ENCODE results near the gene CREB1.

Gene CREB1

DNA sequence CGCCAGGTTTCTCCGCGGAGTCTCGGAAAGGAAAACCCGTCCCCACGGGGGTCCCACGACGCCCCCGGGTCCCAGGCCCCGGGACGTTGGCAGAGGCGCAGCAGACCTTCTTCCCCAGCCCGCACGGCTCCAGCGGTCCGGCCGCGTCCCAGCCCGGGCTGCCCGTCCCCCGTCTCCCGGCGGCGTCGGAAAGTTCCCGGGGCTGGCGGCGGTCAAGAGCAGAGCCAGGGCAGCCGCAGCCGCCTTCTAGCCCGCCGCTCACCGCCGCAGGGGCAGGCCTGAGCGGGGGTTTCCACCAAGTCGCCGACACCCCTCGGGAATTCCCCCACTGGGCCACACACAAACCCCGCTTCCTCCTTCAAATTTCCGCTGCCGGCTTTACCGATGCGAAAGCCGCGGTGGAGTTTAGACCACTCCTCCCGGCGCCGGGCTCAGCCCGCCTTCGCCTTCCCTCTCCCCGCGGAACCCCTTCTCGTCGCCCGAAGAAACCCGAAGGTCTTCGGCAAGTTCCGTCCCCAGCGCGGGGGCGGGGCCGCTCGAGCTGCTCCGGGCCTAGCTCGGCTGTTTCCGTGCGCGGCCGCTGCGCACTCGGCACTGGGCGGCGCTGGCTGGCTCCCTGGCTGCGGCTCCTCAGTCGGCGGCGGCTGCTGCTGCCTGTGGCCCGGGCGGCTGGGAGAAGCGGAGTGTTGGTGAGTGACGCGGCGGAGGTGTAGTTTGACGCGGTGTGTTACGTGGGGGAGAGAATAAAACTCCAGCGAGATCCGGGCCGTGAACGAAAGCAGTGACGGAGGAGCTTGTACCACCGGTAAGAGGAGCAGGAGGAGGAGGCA lies at the start of gene CREB1 (continued):
- TF ChIP-seq ZNF274 (IDR thresholded peaks at IDR 0.05; ENCODE audit: low read length) (no peak), ZNF274 (tag by site-specific recombination; IDR thresholded peaks at IDR 0.05; ENCODE audit: borderline replicate concordance) (no peak), ZNF561 (tag by site-specific recombination; IDR thresholded peaks at IDR 0.05; ENCODE audit: borderline replicate concordance) (peak; percentile 38; the same call in 1 of the 2 replicates), HOXD13 (CRISPR knock-in tag; IDR thresholded peaks at IDR 0.05; ENCODE audit: borderline replicate concordance) (no peak), ZNF701 (tag by site-specific recombination; IDR thresholded peaks at IDR 0.05) (no peak), ZNF239 (tag by site-specific recombination; IDR thresholded peaks at IDR 0.05) (no peak), ZNF354C (tag by site-specific recombination; IDR thresholded peaks at IDR 0.05; ENCODE audit: borderline replicate concordance, low read depth) (no peak), GLIS2 (tag by site-specific recombination; IDR thresholded peaks at IDR 0.05) (peak; percentile 43; the same call in 1 of the 2 replicates), SCRT2 (tag by site-specific recombination; IDR thresholded peaks at IDR 0.05) (no peak), ZNF629 (tag by site-specific recombination; IDR thresholded peaks at IDR 0.05) (peak; percentile 97), MYNN (tag by site-specific recombination; IDR thresholded peaks at IDR 0.05; ENCODE audit: borderline replicate concordance) (no peak), ZNF596 (tag by site-specific recombination; IDR thresholded peaks at IDR 0.05) (no peak), ZNF416 (tag by site-specific recombination; IDR thresholded peaks at IDR 0.05) (no peak), ZNF747 (tag by site-specific recombination; IDR thresholded peaks at IDR 0.05) (no peak), ZNF473 (tag by site-specific recombination; IDR thresholded peaks at IDR 0.05) (no peak), ZNF169 (tag by site-specific recombination; IDR thresholded peaks at IDR 0.05) (no peak), ZNF792 (tag by site-specific recombination; IDR thresholded peaks at IDR 0.05) (no peak), ZNF202 (tag by site-specific recombination; IDR thresholded peaks at IDR 0.05; ENCODE audit: borderline replicate concordance) (no peak), ZNF544 (tag by site-specific recombination; IDR thresholded peaks at IDR 0.05) (no peak), ZNF112 (tag by site-specific recombination; IDR thresholded peaks at IDR 0.05) (no peak), ZNF76 (tag by site-specific recombination; IDR thresholded peaks at IDR 0.05; ENCODE audit: borderline replicate concordance, low read depth) (peak; percentile 58; the same call in 1 of the 2 replicates), YY1 (tag by site-specific recombination; IDR thresholded peaks at IDR 0.05) (no peak), SETDB1 (IDR thresholded peaks at IDR 0.05; ENCODE audit: insufficient read length, low read length) (no peak), ZIC2 (tag by site-specific recombination; IDR thresholded peaks at IDR 0.05) (no peak; the same call in none of the 2 replicates), ZNF423 (tag by site-specific recombination; IDR thresholded peaks at IDR 0.05) (no peak), ZNF777 (tag by site-specific recombination; IDR thresholded peaks at IDR 0.05; ENCODE audit: borderline replicate concordance) (no peak), ZNF529 (tag by site-specific recombination; IDR thresholded peaks at IDR 0.05; ENCODE audit: insufficient replicate concordance) (no peak), ZNF776 (tag by site-specific recombination; IDR thresholded peaks at IDR 0.05; ENCODE audit: borderline replicate concordance) (no peak), KLF16 (tag by site-specific recombination; IDR thresholded peaks at IDR 0.05) (no peak)
- TF ChIP-seq, protein P1, sequence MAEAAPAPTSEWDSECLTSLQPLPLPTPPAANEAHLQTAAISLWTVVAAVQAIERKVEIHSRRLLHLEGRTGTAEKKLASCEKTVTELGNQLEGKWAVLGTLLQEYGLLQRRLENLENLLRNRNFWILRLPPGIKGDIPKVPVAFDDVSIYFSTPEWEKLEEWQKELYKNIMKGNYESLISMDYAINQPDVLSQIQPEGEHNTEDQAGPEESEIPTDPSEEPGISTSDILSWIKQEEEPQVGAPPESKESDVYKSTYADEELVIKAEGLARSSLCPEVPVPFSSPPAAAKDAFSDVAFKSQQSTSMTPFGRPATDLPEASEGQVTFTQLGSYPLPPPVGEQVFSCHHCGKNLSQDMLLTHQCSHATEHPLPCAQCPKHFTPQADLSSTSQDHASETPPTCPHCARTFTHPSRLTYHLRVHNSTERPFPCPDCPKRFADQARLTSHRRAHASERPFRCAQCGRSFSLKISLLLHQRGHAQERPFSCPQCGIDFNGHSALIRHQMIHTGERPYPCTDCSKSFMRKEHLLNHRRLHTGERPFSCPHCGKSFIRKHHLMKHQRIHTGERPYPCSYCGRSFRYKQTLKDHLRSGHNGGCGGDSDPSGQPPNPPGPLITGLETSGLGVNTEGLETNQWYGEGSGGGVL (tag by site-specific recombination; IDR thresholded peaks at IDR 0.05): peak; percentile 65
- TF ChIP-seq, protein P2, sequence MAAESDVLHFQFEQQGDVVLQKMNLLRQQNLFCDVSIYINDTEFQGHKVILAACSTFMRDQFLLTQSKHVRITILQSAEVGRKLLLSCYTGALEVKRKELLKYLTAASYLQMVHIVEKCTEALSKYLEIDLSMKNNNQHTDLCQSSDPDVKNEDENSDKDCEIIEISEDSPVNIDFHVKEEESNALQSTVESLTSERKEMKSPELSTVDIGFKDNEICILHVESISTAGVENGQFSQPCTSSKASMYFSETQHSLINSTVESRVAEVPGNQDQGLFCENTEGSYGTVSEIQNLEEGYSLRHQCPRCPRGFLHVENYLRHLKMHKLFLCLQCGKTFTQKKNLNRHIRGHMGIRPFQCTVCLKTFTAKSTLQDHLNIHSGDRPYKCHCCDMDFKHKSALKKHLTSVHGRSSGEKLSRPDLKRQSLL (tag by site-specific recombination; IDR thresholded peaks at IDR 0.05): no peak
- TF ChIP-seq, protein P3, sequence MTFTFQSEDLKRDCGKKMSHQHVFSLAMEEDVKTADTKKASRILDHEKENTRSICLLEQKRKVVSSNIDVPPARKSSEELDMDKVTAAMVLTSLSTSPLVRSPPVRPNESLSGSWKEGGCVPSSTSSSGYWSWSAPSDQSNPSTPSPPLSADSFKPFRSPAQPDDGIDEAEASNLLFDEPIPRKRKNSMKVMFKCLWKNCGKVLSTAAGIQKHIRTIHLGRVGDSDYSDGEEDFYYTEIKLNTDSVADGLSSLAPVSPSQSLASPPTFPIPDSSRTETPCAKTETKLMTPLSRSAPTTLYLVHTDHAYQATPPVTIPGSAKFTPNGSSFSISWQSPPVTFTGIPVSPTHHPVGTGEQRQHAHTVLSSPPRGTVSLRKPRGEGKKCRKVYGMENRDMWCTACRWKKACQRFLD (tag by site-specific recombination; IDR thresholded peaks at IDR 0.05): no peak
- TF ChIP-seq, protein P4, sequence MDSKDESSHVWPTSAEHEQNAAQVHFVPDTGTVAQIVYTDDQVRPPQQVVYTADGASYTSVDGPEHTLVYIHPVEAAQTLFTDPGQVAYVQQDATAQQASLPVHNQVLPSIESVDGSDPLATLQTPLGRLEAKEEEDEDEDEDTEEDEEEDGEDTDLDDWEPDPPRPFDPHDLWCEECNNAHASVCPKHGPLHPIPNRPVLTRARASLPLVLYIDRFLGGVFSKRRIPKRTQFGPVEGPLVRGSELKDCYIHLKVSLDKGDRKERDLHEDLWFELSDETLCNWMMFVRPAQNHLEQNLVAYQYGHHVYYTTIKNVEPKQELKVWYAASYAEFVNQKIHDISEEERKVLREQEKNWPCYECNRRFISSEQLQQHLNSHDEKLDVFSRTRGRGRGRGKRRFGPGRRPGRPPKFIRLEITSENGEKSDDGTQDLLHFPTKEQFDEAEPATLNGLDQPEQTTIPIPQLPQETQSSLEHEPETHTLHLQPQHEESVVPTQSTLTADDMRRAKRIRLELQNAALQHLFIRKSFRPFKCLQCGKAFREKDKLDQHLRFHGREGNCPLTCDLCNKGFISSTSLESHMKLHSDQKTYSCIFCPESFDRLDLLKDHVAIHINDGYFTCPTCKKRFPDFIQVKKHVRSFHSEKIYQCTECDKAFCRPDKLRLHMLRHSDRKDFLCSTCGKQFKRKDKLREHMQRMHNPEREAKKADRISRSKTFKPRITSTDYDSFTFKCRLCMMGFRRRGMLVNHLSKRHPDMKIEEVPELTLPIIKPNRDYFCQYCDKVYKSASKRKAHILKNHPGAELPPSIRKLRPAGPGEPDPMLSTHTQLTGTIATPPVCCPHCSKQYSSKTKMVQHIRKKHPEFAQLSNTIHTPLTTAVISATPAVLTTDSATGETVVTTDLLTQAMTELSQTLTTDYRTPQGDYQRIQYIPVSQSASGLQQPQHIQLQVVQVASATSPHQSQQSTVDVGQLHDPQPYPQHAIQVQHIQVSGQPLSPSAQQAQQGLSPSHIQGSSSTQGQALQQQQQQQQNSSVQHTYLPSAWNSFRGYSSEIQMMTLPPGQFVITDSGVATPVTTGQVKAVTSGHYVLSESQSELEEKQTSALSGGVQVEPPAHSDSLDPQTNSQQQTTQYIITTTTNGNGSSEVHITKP (tag by site-specific recombination; IDR thresholded peaks at IDR 0.05): peak; percentile 76

All from HEK293 (cell line).